RPMI8226 (cell line): ENCODE results near the gene ASCL1.

Experiments
- DNase-seq: peaks from one replicate; pipeline ENCODE4 v3.0.0-alpha.2; 2015

ASCL1 gene

GRCh38 chr12:102953221-102953620 is 4.3 kb upstream of the ASCL1 start:
- no peak for DNase-seq

DNA sequence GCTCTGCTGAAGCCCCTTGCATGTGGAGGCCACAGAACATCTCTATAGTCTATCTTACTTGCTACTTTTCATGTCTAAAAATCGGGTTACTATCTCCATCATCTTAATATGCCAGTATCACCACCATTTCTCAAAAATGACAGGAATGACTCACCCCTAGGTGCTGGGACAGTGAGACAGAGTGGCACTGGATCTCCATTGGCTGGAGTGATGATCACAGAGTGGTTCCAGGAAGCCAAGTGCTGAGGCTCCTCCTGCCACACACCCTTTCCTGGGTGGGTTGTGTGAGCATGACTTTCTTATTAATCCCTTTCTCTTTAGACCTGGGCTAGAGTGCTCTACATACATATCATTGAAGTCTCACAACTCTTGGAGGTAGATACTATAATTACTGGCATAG is 3.3 kb upstream of the ASCL1 start:
- no peak for DNase-seq

- DNase-seq, result no peak
Measured at GRCh38 chr12:102955926-102956737, 1.3 kb upstream of the ASCL1 start.

- no peak for DNase-seq
Measured at GRCh38 chr12:102956738-102957327, 641 bp upstream of the ASCL1 start.

DNA sequence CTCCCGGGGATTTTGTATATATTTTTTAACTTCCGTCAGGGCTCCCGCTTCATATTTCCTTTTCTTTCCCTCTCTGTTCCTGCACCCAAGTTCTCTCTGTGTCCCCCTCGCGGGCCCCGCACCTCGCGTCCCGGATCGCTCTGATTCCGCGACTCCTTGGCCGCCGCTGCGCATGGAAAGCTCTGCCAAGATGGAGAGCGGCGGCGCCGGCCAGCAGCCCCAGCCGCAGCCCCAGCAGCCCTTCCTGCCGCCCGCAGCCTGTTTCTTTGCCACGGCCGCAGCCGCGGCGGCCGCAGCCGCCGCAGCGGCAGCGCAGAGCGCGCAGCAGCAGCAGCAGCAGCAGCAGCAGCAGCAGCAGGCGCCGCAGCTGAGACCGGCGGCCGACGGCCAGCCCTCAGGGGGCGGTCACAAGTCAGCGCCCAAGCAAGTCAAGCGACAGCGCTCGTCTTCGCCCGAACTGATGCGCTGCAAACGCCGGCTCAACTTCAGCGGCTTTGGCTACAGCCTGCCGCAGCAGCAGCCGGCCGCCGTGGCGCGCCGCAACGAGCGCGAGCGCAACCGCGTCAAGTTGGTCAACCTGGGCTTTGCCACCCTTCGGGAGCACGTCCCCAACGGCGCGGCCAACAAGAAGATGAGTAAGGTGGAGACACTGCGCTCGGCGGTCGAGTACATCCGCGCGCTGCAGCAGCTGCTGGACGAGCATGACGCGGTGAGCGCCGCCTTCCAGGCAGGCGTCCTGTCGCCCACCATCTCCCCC is 777 bp downstream of the ASCL1 start:
- DNase-seq, result no peak

- DNase-seq, result no peak
Measured at GRCh38 chr12:102958830-102959176, 1.3 kb downstream of the ASCL1 start.

GRCh38 chr12:102959391-102959790 is 1.9 kb downstream of the ASCL1 start:
- DNase-seq, result no peak

GRCh38 chr12:102960766-102961465 is 3.4 kb downstream of the ASCL1 start:
- DNase-seq, result no peak

DNA sequence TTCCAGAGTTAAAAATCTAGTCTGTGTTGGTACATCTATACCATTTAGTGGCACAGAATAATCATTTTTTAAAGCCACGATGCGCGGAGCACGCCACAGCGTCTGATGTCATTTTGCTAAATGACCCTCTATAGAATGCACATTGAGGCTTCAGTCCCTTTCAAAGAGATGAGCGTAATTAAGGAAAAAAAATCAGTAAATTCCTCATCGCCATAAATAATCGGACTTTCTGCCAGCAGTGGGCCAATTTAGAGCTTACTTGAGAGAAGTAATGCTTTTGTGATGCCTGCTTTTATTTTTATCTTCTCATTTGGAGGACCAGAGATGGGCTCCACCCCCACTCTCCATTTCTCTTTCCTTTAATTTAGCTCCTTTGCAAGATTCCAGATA is 4.0 kb downstream of the ASCL1 start:
- DNase-seq, result no peak

DNA sequence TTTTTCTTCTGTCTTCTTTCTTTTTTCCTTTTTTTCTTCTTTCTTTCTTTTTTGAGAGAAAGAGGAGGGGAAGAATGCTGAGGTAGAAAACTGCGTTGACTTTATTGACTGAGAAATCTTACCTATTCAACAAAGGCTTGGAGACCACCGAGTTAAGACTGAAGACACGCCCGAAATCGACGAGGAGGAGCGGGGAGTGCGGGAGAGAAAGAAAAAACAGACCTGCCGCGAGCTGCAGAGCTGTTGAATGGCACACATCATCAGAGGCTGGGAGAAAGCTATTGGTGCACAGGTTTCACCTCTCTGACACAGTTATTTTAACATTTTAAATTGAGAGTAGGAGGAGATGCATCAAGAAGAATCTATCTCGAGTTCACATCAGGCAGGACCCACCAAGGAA is 5.1 kb downstream of the ASCL1 start:
- DNase-seq, result no peak

DNA sequence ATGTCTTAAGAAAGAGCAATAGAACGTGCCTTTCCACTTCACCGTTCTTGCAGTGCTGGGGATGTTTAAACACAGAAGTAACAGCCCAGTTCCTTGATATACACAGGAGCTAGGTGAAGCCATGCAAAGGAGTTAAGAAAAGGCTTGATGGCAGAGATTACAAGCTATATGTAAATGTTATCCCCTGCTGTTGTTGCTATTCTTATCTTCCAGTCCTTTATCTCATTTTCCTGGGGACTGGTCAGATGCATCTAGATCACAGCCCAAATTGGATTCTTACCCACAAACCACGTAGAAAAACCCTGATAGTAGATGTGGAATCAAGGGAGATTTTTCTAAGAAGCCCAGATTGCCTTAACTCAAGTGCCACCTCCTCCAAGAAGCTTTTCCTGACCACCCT is 5.5 kb downstream of the ASCL1 start:
- no peak for DNase-seq

GRCh38 chr12:102963796-102964195 is 6.3 kb downstream of the ASCL1 start:
- no peak for DNase-seq

DNA sequence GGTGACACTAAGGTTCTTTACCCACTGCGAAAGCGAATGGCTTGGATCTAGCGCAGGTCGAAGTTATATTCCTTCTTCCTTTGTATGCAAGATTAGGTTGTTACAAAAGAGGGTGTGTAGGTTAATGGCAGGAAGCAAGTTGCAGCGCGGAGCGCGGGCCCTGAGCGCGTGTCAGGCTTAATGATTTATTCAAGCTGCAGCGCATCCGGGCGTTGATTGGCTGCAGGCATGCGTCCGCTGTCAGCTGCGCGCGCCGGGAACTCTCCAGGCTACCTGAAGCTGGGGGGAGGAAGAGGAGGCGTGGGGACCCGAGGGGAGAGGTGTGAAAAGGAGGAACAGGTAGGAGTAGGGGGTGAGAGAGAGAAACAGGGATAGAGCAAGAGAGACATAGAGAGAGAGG is 7.4 kb downstream of the ASCL1 start:
- DNase-seq, result no peak

DNA sequence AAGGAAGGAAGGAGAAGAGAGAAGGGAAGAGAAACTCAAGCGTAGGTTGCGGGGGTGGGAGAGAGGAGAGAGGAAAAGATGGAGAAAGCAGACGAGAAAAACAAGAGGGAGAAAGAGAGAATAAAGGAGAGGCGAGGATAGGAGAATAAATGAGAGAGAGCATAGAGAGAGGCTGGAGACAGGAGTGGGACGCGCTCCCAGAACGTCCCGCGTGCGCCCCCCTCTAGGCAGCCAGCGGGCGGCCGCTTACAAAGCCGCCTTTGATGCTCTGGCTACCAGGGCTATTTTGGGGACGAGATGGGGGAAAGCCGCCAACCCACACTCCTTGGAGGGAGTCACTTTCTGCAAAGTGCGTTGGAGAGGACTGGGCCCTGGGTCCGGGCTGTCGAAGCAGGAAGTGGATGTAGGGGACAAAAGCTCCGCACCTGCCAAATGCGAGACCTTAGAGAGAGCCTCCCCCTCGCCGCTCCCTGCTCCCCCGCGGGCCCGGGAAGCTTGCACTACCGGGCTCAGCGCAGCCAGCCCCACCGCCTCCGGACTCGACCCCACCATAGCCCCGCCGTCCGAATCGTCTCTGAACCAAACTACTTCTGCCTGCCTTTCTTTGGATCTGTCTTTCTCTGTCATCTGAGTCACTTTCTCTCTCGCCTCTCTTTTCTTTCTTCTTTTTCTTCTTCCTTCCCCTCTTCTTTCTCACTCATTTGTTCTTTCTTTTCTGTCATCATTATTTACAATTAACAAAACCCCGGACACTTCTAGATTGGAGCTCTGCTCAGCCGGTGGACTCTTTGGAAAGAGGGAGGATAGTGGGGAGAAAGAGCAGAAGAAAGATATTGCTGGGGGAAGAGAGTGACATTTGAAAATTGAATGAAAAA is 8.0 kb downstream of the ASCL1 start:
- no peak for DNase-seq

GRCh38 chr12:102966200-102966863 is 8.9 kb downstream of the ASCL1 start:
- no peak for DNase-seq

DNA sequence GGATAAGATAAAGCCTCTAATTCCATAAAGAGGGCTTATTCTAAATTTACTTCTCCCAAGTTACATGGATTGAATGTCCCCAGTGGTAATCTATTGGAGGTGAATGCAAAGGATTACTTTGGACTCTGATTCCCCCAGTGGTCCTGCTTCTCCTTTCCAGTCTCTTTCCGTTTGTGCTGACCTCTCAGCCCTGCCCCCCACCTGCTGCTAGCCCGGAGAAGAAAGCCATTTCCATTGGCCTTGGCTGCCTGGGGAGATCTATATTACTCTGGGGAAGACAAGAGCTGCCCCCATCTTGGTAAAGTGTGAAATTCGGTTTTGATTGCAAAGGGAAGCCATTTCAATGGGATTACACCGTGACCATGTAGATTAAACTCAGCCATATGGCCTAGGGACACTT is 13.3 kb downstream of the ASCL1 start:
- no peak for DNase-seq

DNA sequence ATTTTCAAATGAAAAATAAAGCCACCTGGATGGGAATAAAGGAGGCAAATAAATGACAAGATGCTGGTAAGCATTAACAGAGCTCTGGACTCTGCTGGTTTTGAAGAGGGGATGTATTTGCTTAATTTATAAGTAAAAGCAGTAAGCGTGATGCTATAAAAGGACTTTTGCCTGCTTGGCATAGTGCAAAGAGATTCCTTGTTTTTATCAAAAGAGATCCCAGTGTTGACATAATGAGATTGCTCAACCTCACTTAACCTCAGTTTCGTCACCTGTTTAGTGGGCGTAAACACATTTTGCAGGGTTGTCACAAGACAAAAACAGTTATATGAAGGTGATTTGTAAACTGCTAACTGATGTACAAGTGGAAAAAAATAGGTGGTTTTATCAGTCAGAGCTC is 13.8 kb downstream of the ASCL1 start:
- no peak for DNase-seq

GRCh38 chr12:102973583-102973982 is 16.1 kb downstream of the ASCL1 start:
- DNase-seq, result no peak

DNA sequence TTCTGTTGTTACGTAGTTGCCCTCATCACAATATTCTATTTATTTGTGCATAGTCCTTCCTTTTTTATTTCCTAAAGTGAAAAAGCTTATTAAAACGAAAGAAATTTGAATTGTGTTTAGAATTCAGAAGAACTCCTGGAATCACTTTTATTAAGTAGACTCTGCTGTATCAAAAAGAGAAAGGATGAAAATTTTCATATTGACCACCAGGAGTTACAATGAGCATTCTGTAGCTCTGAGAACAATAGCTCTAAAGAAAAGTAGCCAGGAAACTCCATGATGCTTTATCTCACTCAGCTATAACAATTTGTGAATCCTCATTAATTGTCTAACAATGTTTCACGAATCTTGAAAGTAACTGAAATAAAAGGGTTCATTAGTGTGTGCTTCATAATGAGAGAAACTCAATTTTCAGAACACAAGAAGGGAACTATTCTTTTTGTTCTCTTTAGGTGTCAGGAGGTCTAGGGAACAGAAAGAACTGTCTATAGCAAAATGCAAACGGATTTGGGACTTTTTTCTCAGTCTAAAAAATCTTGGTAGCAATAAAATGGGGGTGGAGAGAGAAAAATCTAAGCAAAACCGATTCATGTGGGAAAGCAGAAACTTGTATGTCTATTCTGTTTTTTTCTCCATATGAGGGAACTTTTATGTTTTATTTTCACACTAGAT is 19.3 kb downstream of the ASCL1 start:
- no peak for DNase-seq

GRCh38 chr12:102977945-102978706 is 20.7 kb downstream of the ASCL1 start:
- DNase-seq, result no peak

GRCh38 chr12:102980350-102980749 is 22.9 kb downstream of the ASCL1 start:
- DNase-seq, result no peak
